ENCODE results near the gene ADGRL1.
A peak's percentile ranks its signal among the peaks of the same experiment; 100 is the strongest.

The ADGRL1 gene

DNA sequence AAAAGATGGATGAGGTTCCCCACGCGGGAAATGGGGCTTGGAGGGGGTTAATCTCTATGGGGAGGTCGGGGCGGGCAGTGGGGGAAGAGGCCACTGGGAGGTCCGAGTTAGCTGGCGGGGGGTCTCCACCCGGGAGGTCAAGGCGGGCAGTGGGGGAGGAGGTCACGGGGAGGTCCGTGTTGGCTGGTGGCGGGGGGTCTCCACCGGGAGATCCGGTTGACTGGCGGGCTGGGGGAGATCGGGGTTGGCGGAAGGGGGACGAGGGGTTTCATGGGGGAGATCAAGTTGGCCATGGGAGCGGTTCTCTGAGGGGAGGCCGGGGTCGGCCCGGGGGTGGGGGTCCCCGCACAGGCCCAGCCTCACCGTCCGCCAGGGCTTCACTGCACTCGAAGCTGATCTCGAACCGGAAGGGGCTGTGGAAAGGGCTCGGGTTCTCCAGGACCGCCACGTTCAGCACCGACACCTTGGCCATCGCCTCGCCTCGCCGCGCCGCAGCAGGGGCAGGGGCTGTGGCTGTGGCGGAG lies 69.9 kb downstream of the ADGRL1 start:
- Histone ChIP-seq H3K27ac (peak overlapping the region; percentile 90), H3K27me3 (ENCODE audit: insufficient read depth, low read depth, severe bottlenecking) (no peaks in the 10 kb centered on the region), H3K4me3 (ENCODE audit: low read depth, low read length) (peak overlapping the region; percentile 74), H3K36me3 (peaks cover 16% of the 10 kb centered on the region), H3K9me3 (ENCODE audit: severe bottlenecking) (no peaks in the 10 kb centered on the region)
- DNase-seq, result no peak
- TF ChIP-seq, protein P1, sequence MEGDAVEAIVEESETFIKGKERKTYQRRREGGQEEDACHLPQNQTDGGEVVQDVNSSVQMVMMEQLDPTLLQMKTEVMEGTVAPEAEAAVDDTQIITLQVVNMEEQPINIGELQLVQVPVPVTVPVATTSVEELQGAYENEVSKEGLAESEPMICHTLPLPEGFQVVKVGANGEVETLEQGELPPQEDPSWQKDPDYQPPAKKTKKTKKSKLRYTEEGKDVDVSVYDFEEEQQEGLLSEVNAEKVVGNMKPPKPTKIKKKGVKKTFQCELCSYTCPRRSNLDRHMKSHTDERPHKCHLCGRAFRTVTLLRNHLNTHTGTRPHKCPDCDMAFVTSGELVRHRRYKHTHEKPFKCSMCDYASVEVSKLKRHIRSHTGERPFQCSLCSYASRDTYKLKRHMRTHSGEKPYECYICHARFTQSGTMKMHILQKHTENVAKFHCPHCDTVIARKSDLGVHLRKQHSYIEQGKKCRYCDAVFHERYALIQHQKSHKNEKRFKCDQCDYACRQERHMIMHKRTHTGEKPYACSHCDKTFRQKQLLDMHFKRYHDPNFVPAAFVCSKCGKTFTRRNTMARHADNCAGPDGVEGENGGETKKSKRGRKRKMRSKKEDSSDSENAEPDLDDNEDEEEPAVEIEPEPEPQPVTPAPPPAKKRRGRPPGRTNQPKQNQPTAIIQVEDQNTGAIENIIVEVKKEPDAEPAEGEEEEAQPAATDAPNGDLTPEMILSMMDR (IDR thresholded peaks at IDR 0.05; ENCODE audit: low read depth, low read length), result no peak

GRCh38 chr19:14135355-14135754 lies 70.6 kb downstream of the ADGRL1 start:
- DNase-seq, result no peak
- Histone ChIP-seq H3K36me3 (peaks cover 16% of the 10 kb centered on the region), H3K27me3 (ENCODE audit: insufficient read depth, low read depth, severe bottlenecking) (no peaks in the 10 kb centered on the region), H3K4me3 (ENCODE audit: low read depth, low read length) (peak overlapping the region; percentile 74), H3K27ac (peak overlapping the region; percentile 90; the same call in 1 of the 2 replicates), H3K9me3 (ENCODE audit: severe bottlenecking) (no peaks in the 10 kb centered on the region)
- TF ChIP-seq, protein P1 (IDR thresholded peaks at IDR 0.05; ENCODE audit: low read depth, low read length), result no peak

- no peaks in the 10 kb centered on the region for H3K9me3 ChIP-seq (ENCODE audit: severe bottlenecking)
- TF ChIP-seq, protein P1 (IDR thresholded peaks at IDR 0.05; ENCODE audit: low read depth, low read length), result no peak
- no peak overlapping the region for H3K27ac ChIP-seq
- no peak for DNase-seq
- H3K27me3 ChIP-seq (ENCODE audit: insufficient read depth, low read depth, severe bottlenecking), result no peaks in the 10 kb centered on the region
- H3K4me3 ChIP-seq (ENCODE audit: low read depth, low read length), result no peak overlapping the region
- peaks cover 42% of the 10 kb centered on the region for H3K36me3 ChIP-seq
These were observed 78.0 kb downstream of the ADGRL1 start for GRCh38 chr19:14127929-14128509.

GRCh38 chr19:14127176-14127575 lies 78.8 kb downstream of the ADGRL1 start:
- Histone ChIP-seq H3K9me3 (ENCODE audit: severe bottlenecking) (no peaks in the 10 kb centered on the region), H3K27me3 (ENCODE audit: insufficient read depth, low read depth, severe bottlenecking) (no peaks in the 10 kb centered on the region), H3K4me3 (ENCODE audit: low read depth, low read length) (no peak overlapping the region), H3K36me3 (peaks cover 40% of the 10 kb centered on the region), H3K27ac (no peak overlapping the region)
- DNase-seq, result no peak
- TF ChIP-seq, protein P1 (IDR thresholded peaks at IDR 0.05; ENCODE audit: low read depth, low read length), result no peak

DNA sequence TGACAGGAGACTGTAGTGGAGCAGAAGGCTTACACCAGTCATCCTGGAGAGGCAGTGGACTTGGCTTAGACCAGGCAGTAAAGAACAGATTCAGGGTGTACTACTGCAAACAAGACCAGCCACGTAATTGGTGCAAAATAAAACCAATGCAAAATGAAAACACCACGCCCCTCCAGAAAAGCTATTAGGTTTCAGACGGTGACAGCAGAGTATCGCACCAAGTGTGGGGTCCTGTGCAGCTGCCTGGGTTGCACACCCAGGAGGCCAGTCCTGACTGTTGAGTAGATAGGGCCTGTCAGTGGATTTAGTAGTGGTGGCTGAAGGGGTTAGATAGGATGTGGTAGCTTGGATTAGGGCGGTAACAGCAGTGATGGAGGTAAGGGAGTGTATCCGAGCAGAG lies 83.0 kb downstream of the ADGRL1 start:
- no peaks in the 10 kb centered on the region for H3K27me3 ChIP-seq (ENCODE audit: insufficient read depth, low read depth, severe bottlenecking)
- no peak for DNase-seq
- H3K27ac ChIP-seq, result no peak overlapping the region
- peaks cover 48% of the 10 kb centered on the region for H3K36me3 ChIP-seq
- TF ChIP-seq, protein P1 (IDR thresholded peaks at IDR 0.05; ENCODE audit: low read depth, low read length), result no peak
- H3K4me3 ChIP-seq (ENCODE audit: low read depth, low read length), result no peak overlapping the region
- H3K9me3 ChIP-seq (ENCODE audit: severe bottlenecking), result no peaks in the 10 kb centered on the region

- Histone ChIP-seq H3K36me3 (peaks cover 42% of the 10 kb centered on the region), H3K9me3 (ENCODE audit: severe bottlenecking) (no peaks in the 10 kb centered on the region), H3K4me3 (ENCODE audit: low read depth, low read length) (no peak overlapping the region), H3K27me3 (ENCODE audit: insufficient read depth, low read depth, severe bottlenecking) (no peaks in the 10 kb centered on the region), H3K27ac (no peak overlapping the region)
- TF ChIP-seq, protein P1 (IDR thresholded peaks at IDR 0.05; ENCODE audit: low read depth, low read length), result no peak
- no peak for DNase-seq
These were observed 85.5 kb downstream of the ADGRL1 start for GRCh38 chr19:14120497-14120780.

All from WERI-Rb-1 (cell line).